Vagina (tissue), 2 donors: ENCODE data around the gene SV2B. TPM values are rescaled to one million over a fixed set of nuclear protein-coding genes. Genes with fewer than 3 reads are reported as not detected.
A peak's percentile ranks its signal among the peaks of the same experiment; 100 is the strongest.

Source experiments
- DNase-seq, 2 donors: peaks; one replicate each; pipeline ENCODE4 v3.0.0-alpha.2; 2017; ENCODE audit errors: extremely low spot score in 2 of 2
- H3K27ac ChIP-seq: fragments of 200-600 bp; sonication (generic); one replicate; pipeline ENCODE4 v1.5.1; 2019
- H3K27me3 ChIP-seq: fragments of 200-600 bp; sonication (generic); one replicate; pipeline ENCODE4 v1.5.1; 2019
- H3K36me3 ChIP-seq, 2 donors: fragments of 200-600 bp; sonication (generic); one replicate each; pipeline ENCODE4 v1.5.1; 2017 to 2019
- H3K4me1 ChIP-seq: fragments of 200-600 bp; sonication (generic); one replicate; pipeline ENCODE4 v1.5.1; 2019
- H3K4me3 ChIP-seq, 2 donors: fragments of 200-600 bp; sonication (generic); 1 replicate in 1 of 2; 2 replicates in 1 of 2; pipeline ENCODE4 v1.5.1; 2016 to 2019
- H3K9me3 ChIP-seq: fragments of 200-600 bp; sonication (generic); one replicate; pipeline ENCODE4 v1.5.1; 2019
- POLR2A ChIP-seq, 2 donors: fragments of 450-650 bp; IDR thresholded peaks; one replicate each; pipeline ENCODE4 v1.6.1; 2017; ENCODE audit warnings: antibody characterized with exemption in 2 of 2, mild to moderate bottlenecking in 2 of 2, moderate library complexity in 2 of 2
- POLR2AphosphoS5 ChIP-seq, 2 donors: sonication (generic); formaldehyde crosslinking; IDR thresholded peaks; one replicate each; pipeline ENCODE4 v1.9.0; 2017; ENCODE audit warnings: antibody characterized with exemption in 2 of 2, mild to moderate bottlenecking in 2 of 2, low read depth in 1 of 2; ENCODE audit not compliant: insufficient read depth in 1 of 2
- intact Hi-C: fragments of 100-400 bp; cut with DNase I; formaldehyde crosslinking; loops from one replicate; pipeline ENCODE4 v1.15.1; 2023
- total RNA-seq: library from RNA; depleted of rRNA; stranded (reverse); fragments of >200 nt; gene quantifications from one replicate; pipeline ENCODE4 v1.2.3, GENCODE V29; 2016
- TF ChIP-seq, protein P1 (sequence below), 3 experiments: fragments of 450-650 bp in 2 of 3; fragments of 200-600 bp in 1 of 3; sonication (generic) in 1 of 3; IDR thresholded peaks; one replicate each; pipeline ENCODE4 v1.5.1; 2017 to 2019; ENCODE audit warnings: antibody characterized with exemption in 3 of 3, mild to moderate bottlenecking in 2 of 3, moderate library complexity in 2 of 3

SV2B gene
- total RNA-seq, 1 donor from 2014 or later, result 3.2 TPM

DNA sequence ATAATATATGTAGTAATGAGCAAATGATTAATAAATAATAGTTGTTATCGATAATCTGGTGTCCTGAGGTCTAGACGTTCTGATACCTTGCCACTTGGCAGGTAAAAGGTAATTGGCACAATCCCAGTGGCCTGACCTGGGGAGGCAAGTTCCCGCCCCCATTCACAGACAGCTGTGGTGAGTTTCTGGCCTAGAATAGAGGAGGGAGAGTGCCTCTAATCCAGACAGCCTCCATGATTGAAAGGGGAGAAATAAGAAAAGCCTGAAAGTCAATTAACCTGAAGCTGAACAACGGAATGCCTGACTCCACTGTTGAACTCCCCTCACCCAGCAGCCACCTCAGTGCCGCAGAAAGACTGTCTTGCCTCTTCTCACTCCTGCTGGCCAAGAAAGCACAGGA, 38.1 kb upstream of the SV2B start:
- peak in 1 of 2 donors; percentile 64 for DNase-seq
- TF ChIP-seq, protein P1, sequence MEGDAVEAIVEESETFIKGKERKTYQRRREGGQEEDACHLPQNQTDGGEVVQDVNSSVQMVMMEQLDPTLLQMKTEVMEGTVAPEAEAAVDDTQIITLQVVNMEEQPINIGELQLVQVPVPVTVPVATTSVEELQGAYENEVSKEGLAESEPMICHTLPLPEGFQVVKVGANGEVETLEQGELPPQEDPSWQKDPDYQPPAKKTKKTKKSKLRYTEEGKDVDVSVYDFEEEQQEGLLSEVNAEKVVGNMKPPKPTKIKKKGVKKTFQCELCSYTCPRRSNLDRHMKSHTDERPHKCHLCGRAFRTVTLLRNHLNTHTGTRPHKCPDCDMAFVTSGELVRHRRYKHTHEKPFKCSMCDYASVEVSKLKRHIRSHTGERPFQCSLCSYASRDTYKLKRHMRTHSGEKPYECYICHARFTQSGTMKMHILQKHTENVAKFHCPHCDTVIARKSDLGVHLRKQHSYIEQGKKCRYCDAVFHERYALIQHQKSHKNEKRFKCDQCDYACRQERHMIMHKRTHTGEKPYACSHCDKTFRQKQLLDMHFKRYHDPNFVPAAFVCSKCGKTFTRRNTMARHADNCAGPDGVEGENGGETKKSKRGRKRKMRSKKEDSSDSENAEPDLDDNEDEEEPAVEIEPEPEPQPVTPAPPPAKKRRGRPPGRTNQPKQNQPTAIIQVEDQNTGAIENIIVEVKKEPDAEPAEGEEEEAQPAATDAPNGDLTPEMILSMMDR (IDR thresholded peaks at IDR 0.05), result no peak
- TF ChIP-seq POLR2AphosphoS5 (IDR thresholded peaks at IDR 0.05; ENCODE audit: insufficient read depth in 1 of 2, low read depth in 1 of 2) (no peak), POLR2A (IDR thresholded peaks at IDR 0.05) (no peak)
- Histone ChIP-seq H3K4me1 (no peaks in the 10 kb centered on the region), H3K9me3 (no peaks in the 10 kb centered on the region), H3K4me3 (no peak overlapping the region), H3K36me3 (no peaks in the 10 kb centered on the region), H3K27ac (no peak overlapping the region), H3K27me3 (no peaks in the 10 kb centered on the region)
- intact Hi-C loops, result no loop called here

DNA sequence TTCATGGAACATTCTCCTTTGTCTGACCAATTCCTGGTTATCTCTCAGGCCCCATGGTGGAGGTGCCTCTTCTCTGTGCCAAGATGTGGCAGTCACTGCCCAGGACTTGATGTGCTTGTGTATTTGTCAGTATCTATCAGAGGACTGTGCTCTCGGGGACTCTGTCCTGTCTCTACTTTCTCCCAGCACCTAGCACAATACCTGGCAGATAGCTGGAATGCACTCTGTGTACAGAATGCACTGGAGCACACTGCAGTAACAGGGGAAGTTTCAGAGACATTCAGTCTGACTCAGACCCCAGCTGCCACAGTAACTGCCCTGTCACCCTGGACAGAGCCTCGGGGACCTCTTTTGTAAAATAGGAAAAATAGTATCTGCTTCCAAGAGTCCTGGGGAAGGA, 34.6 kb upstream of the SV2B start:
- intact Hi-C loops, result no loop called here
- Histone ChIP-seq H3K4me1 (no peaks in the 10 kb centered on the region), H3K27ac (no peak overlapping the region), H3K27me3 (no peaks in the 10 kb centered on the region), H3K4me3 (no peak overlapping the region), H3K9me3 (no peaks in the 10 kb centered on the region), H3K36me3 (no peaks in the 10 kb centered on the region)
- no peak for TF ChIP-seq POLR2AphosphoS5 (IDR thresholded peaks at IDR 0.05; ENCODE audit: insufficient read depth in 1 of 2, low read depth in 1 of 2)
- no peak for TF ChIP-seq POLR2A (IDR thresholded peaks at IDR 0.05)
- TF ChIP-seq, protein P1 (IDR thresholded peaks at IDR 0.05), result no peak
- DNase-seq, result no peak

DNA sequence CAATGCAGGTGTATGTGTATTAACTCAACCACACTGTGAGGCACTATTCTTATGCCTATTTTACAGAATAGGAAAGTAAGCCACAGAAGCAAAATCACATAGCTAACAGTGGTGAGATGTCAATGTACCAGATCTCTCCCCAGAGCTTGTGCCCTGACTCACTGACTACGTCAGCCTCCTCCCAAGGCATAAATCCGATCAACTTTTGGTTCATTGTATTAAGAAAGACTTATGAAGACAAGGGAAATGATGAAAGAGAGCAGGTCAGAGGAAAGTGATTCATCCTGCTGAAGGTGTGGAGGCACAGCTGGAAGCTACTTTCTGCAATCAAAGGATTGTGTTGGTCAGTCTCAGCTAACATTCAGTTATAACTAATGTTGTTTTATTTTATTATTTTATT, 33.0 kb upstream of the SV2B start:
- Histone ChIP-seq H3K9me3 (no peaks in the 10 kb centered on the region), H3K36me3 (no peaks in the 10 kb centered on the region), H3K27ac (no peak overlapping the region), H3K27me3 (no peaks in the 10 kb centered on the region), H3K4me3 (no peak overlapping the region), H3K4me1 (no peaks in the 10 kb centered on the region)
- no peak for DNase-seq
- TF ChIP-seq POLR2A (IDR thresholded peaks at IDR 0.05), result no peak
- intact Hi-C loops, result no loop called here

DNA sequence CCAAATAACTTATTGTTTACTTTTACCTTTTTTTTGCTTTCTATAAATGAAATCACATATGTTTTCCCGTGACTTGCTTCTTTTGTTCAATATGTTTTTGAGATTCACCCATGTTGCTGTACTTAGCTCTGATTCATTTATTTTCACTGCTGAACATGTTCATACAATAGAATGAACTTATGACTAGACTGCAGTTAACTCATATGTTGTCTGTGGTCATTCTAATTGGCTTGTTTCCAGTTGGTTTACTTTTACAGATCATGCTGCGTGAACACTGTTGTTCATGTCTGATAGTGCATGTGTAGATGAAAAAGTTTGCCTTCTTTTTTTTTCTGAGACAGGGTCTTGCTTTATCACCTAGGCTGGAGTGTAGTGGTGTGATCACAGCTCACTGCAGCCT, 31.6 kb upstream of the SV2B start:
- H3K36me3 ChIP-seq, result no peaks in the 10 kb centered on the region
- no peaks in the 10 kb centered on the region for H3K27me3 ChIP-seq
- no peak for DNase-seq
- H3K4me3 ChIP-seq, result no peak overlapping the region
- TF ChIP-seq POLR2A (IDR thresholded peaks at IDR 0.05) (no peak), POLR2AphosphoS5 (IDR thresholded peaks at IDR 0.05; ENCODE audit: insufficient read depth in 1 of 2, low read depth in 1 of 2) (no peak)
- TF ChIP-seq, protein P1 (IDR thresholded peaks at IDR 0.05), result no peak
- no peaks in the 10 kb centered on the region for H3K9me3 ChIP-seq
- intact Hi-C loops, result no loop called here
- H3K4me1 ChIP-seq, result no peaks in the 10 kb centered on the region
- H3K27ac ChIP-seq, result no peak overlapping the region

DNA sequence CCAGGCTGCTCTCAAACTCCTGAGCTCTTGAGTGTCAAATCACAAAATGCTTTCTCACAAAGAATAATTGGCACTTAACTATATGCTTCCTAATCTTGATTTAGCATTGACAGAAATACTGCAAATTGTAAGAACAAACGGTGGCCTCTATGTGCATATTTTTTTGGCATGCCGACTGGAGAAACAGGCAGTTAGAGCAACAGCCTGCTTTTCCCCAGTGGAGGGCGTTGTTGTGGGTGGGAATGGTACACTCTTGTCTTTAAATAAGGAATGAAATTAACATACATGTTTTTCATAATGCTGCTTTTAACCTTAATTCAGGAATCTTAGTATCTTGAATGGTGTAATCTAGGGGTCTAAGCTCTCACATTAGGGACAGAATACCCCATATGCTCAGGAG, 31.1 kb upstream of the SV2B start:
- Histone ChIP-seq H3K36me3 (no peaks in the 10 kb centered on the region), H3K4me3 (no peak overlapping the region), H3K27me3 (no peaks in the 10 kb centered on the region), H3K27ac (no peak overlapping the region), H3K9me3 (no peaks in the 10 kb centered on the region), H3K4me1 (no peaks in the 10 kb centered on the region)
- DNase-seq, result no peak
- TF ChIP-seq, protein P1 (IDR thresholded peaks at IDR 0.05), result no peak
- no peak for TF ChIP-seq POLR2AphosphoS5 (IDR thresholded peaks at IDR 0.05; ENCODE audit: insufficient read depth in 1 of 2, low read depth in 1 of 2)
- no peak for TF ChIP-seq POLR2A (IDR thresholded peaks at IDR 0.05)
- intact Hi-C loops, result no loop called here

DNA sequence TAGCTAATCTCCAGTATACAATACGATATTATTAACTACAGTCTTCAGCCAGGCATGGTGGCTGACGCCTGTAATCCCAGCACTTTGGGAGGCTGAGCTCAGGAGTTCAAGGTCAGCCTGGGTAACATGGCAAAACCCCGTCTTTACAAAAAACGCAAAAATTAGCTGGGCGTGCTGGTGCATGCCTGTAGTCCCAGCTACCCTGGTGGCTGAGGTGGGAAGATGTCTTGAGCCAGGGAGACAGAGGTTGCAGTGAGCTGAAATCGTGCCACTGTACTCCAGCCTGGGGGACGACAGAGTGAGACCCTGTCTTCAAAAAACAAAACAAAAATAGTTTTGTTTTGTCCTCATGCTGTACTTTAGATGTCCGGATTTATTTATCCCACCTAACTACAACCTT, 29.2 kb upstream of the SV2B start:
- DNase-seq, result no peak
- H3K36me3 ChIP-seq, result no peaks in the 10 kb centered on the region
- no peak for TF ChIP-seq POLR2AphosphoS5 (IDR thresholded peaks at IDR 0.05; ENCODE audit: insufficient read depth in 1 of 2, low read depth in 1 of 2)
- TF ChIP-seq, protein P1 (IDR thresholded peaks at IDR 0.05), result no peak
- TF ChIP-seq POLR2A (IDR thresholded peaks at IDR 0.05), result no peak
- H3K9me3 ChIP-seq, result no peaks in the 10 kb centered on the region
- H3K27ac ChIP-seq, result no peak overlapping the region
- intact Hi-C loops, result no loop called here
- no peaks in the 10 kb centered on the region for H3K27me3 ChIP-seq
- no peak overlapping the region for H3K4me3 ChIP-seq
- no peaks in the 10 kb centered on the region for H3K4me1 ChIP-seq
